ENCODE results near the gene ALG12.

ALG12 gene

GRCh38 chr22:49905465-49905864 lies 12.8 kb downstream of the ALG12 start:
- TF ChIP-seq CTCF (IDR thresholded peaks at IDR 0.05; ENCODE audit: low read depth, low read length) = no peak
- no peak overlapping the region for H3K4me3 ChIP-seq (ENCODE audit: low read depth, low read length)

DNA sequence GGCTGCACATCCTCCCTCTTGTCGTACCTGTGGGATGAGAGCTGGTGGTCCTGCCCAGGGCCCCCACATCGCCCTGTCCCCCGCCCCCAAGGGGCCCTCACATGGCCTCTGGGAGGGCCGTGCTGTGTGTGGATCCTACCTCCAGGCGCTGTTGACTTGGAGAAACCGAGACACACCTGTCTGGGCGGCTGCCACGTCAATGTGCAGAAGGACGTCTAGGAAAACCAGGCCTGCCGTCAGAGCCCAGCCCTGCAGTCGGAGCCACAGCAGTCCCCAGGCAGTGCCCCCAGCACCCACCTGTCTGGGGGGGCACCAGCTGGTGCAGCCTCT lies 14.2 kb downstream of the ALG12 start:
- no peak overlapping the region for H3K4me3 ChIP-seq (ENCODE audit: low read depth, low read length)
- TF ChIP-seq CTCF (IDR thresholded peaks at IDR 0.05; ENCODE audit: low read depth, low read length) = no peak

GRCh38 chr22:49903322-49904039 lies 14.8 kb downstream of the ALG12 start:
- no peak overlapping the region for H3K4me3 ChIP-seq (ENCODE audit: low read depth, low read length)
- TF ChIP-seq CTCF (IDR thresholded peaks at IDR 0.05; ENCODE audit: low read depth, low read length) = no peak

DNA sequence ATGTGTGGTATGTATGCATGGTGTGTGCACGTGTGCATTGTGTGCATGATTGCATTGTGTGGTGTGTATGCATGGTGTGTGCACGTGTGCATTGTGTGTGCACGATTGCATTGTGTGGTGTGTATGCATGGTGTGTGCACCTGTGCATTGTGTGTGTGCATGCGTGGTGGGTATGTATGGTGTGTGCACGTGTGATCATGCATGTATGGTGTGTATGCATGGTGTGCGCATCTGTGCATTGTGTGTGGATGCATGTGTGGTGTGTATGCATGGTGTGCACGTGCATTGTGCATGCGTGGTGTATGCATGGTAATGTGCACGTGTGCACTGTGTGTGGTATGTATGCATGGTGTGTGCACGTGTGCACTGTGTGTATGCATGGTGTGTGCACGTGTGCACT lies 16.8 kb downstream of the ALG12 start:
- TF ChIP-seq CTCF (IDR thresholded peaks at IDR 0.05; ENCODE audit: low read depth, low read length) = no peak
- no peak overlapping the region for H3K4me3 ChIP-seq (ENCODE audit: low read depth, low read length)

DNA sequence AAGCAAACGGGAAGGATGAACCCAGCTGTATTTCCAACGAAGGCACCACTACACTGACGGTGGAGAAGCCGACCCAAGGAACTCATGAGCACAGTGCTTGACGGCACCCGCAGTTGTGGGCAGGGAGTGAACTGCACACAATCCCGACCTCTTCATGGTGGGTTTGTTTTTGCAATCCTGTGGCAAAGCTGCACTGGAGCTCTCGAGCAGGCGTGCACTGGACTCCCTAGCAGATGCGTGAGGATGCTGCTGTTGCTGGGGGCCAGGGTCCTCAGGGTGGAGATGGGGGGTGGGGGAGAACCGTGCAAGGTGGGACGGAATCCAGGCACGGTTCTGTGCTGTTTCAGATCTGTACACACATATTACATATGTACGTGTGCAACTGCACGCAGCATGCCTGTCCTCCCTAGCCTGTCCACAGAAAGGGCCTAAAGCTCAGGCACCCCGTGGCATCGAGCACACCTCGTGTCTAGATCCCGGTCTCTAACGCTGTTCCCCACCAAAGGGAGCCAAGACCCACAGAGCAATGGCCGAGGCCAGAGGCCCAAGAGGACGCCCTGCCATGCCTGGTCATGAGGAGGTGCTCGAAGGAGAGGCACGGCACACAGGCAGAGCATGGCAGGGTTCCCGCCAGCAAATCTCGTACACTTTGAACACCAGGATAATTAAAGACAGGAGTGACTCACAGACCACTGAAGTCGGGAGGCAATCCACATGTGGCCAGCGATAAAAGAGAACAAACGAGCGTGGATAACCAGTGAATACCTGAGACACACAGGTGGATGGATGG lies 17.6 kb downstream of the ALG12 start:
- TF ChIP-seq CTCF (IDR thresholded peaks at IDR 0.05; ENCODE audit: low read depth, low read length) = no peak
- no peak overlapping the region for H3K4me3 ChIP-seq (ENCODE audit: low read depth, low read length)

GRCh38 chr22:49899530-49899929 lies 18.7 kb downstream of the ALG12 start:
- no peak for TF ChIP-seq CTCF (IDR thresholded peaks at IDR 0.05; ENCODE audit: low read depth, low read length)

GRCh38 chr22:49897015-49897684 lies 21.1 kb downstream of the ALG12 start:
- TF ChIP-seq CTCF (IDR thresholded peaks at IDR 0.05; ENCODE audit: low read depth, low read length) = no peak
- no peak overlapping the region for H3K4me3 ChIP-seq (ENCODE audit: low read depth, low read length)

More at GRCh38 chr22:49899530-49899929, 18.7 kb downstream of the ALG12 start:
- no peak overlapping the region for H3K4me3 ChIP-seq (ENCODE audit: low read depth, low read length)

Measured in WI38 (cell line).